ENCODE measurements around the gene SLX4IP.

SLX4IP gene

DNA sequence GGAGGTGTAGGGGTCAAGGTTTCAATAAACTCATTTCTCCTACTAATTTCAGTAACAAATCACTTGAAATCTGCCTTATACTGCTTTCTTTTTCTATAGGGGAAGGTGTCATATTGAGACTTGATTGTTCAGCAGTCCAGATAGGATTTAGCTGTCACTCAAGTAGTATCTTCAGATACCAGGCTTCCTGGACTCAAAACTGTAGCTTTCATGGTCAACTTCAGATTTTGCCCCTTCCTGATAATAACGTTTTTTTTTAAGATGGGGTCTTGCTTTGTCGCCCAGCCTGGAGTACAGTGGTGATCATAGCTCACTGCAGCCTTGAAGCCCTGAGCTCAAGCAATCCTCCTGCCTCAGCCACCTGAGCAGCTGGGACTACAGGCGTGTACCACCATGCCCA is 160.9 kb downstream of the SLX4IP start:
- DNase-seq, result no peak
- TF ChIP-seq, protein P1, sequence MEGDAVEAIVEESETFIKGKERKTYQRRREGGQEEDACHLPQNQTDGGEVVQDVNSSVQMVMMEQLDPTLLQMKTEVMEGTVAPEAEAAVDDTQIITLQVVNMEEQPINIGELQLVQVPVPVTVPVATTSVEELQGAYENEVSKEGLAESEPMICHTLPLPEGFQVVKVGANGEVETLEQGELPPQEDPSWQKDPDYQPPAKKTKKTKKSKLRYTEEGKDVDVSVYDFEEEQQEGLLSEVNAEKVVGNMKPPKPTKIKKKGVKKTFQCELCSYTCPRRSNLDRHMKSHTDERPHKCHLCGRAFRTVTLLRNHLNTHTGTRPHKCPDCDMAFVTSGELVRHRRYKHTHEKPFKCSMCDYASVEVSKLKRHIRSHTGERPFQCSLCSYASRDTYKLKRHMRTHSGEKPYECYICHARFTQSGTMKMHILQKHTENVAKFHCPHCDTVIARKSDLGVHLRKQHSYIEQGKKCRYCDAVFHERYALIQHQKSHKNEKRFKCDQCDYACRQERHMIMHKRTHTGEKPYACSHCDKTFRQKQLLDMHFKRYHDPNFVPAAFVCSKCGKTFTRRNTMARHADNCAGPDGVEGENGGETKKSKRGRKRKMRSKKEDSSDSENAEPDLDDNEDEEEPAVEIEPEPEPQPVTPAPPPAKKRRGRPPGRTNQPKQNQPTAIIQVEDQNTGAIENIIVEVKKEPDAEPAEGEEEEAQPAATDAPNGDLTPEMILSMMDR (IDR thresholded peaks at IDR 0.05; ENCODE audit: low read depth, low read length), result no peak
- no peaks in the 10 kb centered on the region for H3K9me3 ChIP-seq (ENCODE audit: severe bottlenecking)
- no peaks in the 10 kb centered on the region for H3K27me3 ChIP-seq (ENCODE audit: insufficient read depth, low read depth, severe bottlenecking)
- no peak overlapping the region for H3K27ac ChIP-seq
- no peaks in the 10 kb centered on the region for H3K36me3 ChIP-seq
- H3K4me3 ChIP-seq (ENCODE audit: low read depth, low read length), result no peak overlapping the region

DNA sequence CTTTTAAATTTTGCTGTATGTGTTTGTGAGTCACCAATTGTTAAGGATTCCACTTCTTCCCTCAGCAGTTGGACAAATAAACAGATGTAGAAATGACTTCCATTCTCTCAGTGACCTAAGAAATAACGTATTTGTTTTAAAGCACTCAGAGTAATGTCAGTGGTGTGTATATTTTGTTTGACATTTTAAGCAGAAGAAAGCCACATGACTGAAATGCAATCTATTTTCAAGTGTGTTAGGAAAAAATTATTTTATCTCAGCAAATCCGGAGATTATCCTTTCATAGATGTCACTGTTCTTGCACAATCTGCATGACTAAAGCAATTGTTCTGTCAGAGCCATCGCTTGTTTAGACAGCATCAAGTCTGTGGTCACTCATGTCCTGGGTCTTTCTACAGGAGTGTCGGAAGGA is 161.6 kb downstream of the SLX4IP start:
- Histone ChIP-seq H3K27me3 (ENCODE audit: insufficient read depth, low read depth, severe bottlenecking) (no peaks in the 10 kb centered on the region), H3K27ac (no peak overlapping the region), H3K36me3 (no peaks in the 10 kb centered on the region), H3K4me3 (ENCODE audit: low read depth, low read length) (no peak overlapping the region), H3K9me3 (ENCODE audit: severe bottlenecking) (no peaks in the 10 kb centered on the region)
- TF ChIP-seq, protein P1 (IDR thresholded peaks at IDR 0.05; ENCODE audit: low read depth, low read length), result no peak
- DNase-seq, result no peak

DNA sequence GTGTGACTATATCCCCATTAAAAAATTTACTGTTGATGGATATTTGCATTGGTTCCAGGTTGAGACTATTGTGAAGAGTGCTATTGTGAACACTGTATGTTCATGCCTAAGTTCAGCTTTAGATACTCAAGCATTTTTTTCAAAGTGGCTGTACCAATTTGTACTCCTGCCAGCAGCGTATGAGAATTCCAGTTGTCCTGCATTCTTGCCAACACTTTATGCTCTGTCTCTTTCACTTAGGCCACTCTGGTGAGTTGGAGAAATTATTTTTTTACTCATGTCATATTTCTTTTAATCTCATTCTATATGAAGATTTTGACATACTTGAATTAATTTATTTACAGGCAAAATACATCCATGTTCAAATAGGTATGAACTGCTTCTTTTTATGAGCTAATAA is 162.5 kb downstream of the SLX4IP start:
- H3K36me3 ChIP-seq, result no peaks in the 10 kb centered on the region
- no peak overlapping the region for H3K27ac ChIP-seq
- no peak overlapping the region for H3K4me3 ChIP-seq (ENCODE audit: low read depth, low read length)
- no peaks in the 10 kb centered on the region for H3K27me3 ChIP-seq (ENCODE audit: insufficient read depth, low read depth, severe bottlenecking)
- H3K9me3 ChIP-seq (ENCODE audit: severe bottlenecking), result no peaks in the 10 kb centered on the region
- DNase-seq, result no peak
- TF ChIP-seq, protein P1 (IDR thresholded peaks at IDR 0.05; ENCODE audit: low read depth, low read length), result no peak

DNA sequence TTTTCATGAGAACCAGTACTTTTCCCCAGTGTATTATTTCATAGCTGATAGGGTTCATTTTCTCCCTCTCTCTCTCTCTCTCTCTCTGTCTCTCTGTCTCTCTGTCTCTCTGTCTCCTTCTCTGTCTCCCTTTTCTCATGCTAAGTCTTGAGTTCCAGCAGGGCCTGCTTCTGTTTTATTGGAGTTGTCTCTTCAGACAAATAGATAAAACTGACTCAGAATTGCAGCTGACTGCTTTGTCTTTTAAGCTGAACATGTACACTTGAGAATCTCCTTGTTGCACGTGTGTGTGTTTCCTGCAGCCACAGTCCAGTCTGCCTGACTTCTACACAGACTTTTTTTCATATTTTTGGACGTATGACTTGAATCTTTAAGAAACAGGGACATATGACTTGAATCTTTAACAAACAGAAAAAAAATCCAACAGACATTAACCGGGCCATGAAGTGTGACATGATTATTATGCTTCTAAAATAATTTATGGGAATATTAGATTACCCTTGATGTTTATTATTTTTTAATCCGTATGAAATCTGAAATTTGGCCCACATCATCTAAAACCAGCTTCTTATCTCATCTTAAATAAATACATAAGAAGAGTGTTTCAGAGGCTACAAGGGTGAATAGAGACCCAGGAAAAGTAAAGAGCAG is 167.2 kb downstream of the SLX4IP start:
- H3K9me3 ChIP-seq (ENCODE audit: severe bottlenecking), result no peaks in the 10 kb centered on the region
- H3K4me3 ChIP-seq (ENCODE audit: low read depth, low read length), result no peak overlapping the region
- H3K27ac ChIP-seq, result no peak overlapping the region
- H3K27me3 ChIP-seq (ENCODE audit: insufficient read depth, low read depth, severe bottlenecking), result no peaks in the 10 kb centered on the region
- DNase-seq, result no peak
- TF ChIP-seq, protein P1 (IDR thresholded peaks at IDR 0.05; ENCODE audit: low read depth, low read length), result no peak
- H3K36me3 ChIP-seq, result no peaks in the 10 kb centered on the region

DNA sequence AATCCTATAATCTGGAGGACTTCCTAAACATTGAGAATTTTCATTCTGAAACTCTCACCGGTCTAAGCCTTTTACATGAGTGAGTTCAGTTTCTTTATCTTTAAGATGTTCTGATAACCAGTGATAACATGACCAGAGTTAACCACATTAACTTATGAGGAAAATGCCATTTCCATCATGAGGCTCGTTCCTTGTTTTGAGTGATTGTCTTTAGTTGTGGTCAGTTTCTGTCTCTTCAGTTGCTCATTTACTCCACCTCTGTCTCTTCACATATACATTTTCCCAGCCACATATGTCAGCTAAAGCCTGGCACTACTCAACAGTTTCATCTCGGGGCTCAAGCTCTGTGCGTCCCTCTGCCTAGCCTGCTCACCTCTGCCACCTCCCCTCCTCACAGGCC is 168.3 kb downstream of the SLX4IP start:
- Histone ChIP-seq H3K36me3 (no peaks in the 10 kb centered on the region), H3K4me3 (ENCODE audit: low read depth, low read length) (no peak overlapping the region), H3K27ac (no peak overlapping the region), H3K27me3 (ENCODE audit: insufficient read depth, low read depth, severe bottlenecking) (no peaks in the 10 kb centered on the region), H3K9me3 (ENCODE audit: severe bottlenecking) (no peaks in the 10 kb centered on the region)
- TF ChIP-seq, protein P1 (IDR thresholded peaks at IDR 0.05; ENCODE audit: low read depth, low read length), result no peak
- no peak for DNase-seq

Data from WERI-Rb-1 (cell line).